ENCODE data around the gene SNX25.
"Not testable (repeated sequence)": the region's sequence is repeated elsewhere in the genome, so short reads cannot be mapped to it uniquely, and the experiment has no call there.

Gene SNX25

GRCh38 chr4:185204238-185204910, 5.0 kb upstream of the SNX25 start:
- DNase-seq (ENCODE audit: low read depth in 3 of 3), result no peak

DNA sequence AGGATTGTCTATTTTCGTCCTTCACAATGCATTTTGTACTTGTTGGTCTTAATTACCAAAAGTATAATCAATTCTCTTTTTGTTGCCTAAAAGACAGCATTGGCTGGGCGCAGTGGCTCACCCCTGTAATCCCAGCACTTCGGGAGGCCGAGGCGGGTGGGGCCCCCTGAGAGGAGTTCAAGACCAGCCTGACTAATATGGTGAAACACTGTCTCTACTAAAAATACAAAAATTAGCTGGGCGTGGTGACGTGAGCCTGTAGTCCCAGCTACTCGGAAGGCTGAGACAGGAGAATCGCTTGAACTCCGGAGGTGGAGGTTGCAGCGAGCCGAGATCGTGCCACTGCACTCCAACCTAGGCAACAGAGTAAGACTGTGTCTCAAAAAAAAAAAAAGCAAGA, 4.3 kb upstream of the SNX25 start:
- not testable (repeated sequence) for DNase-seq (ENCODE audit: low read depth in 3 of 3)

- DNase-seq (ENCODE audit: low read depth in 3 of 3), result no peak
Observed at GRCh38 chr4:185205697-185206342, 3.6 kb upstream of the SNX25 start.

GRCh38 chr4:185207466-185207865, 1.9 kb upstream of the SNX25 start:
- DNase-seq (ENCODE audit: low read depth in 3 of 3), result no peak

DNA sequence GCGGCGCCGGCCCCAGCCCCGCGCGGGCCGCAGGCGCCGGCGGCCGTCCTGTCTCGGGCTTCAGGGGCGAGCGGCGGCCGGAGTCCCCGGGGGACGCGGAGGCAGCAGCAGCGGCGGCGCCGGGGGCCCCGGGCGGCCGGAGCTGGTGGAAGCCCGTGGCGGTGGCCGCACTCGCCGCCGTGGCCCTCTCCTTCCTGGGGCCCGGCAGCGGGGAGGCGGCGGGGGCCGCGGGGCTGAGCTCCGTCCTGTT, 379 bp downstream of the SNX25 start:
- not testable (repeated sequence) for DNase-seq (ENCODE audit: low read depth in 3 of 3)

- DNase-seq (ENCODE audit: low read depth in 3 of 3), result peak; percentile 17 to 30 (median 19)
Observed at GRCh38 chr4:185210102-185210981, 944 bp downstream of the SNX25 start.

- DNase-seq (ENCODE audit: low read depth in 3 of 3), result no peak
Observed at GRCh38 chr4:185211035-185211434, 1.6 kb downstream of the SNX25 start.

DNA sequence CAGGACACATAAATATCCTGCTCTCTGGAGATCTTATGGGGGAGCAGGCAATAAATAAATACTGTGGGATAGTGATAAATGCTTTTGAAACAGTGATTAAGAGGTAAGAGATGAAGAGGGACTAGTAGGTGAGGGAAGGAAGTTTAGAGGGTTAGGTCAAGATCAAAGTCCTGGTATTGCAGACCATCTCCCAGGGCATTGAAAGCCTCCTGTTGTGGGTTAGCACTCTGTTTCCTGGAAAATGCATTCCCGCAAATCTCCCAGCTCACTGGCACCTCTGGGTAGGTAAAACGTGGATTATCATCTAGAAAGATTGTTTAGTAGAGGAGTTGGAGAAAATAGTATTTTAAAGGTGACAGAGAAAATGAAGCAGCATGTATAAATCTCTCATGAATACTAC, 2.2 kb downstream of the SNX25 start:
- DNase-seq (ENCODE audit: low read depth in 3 of 3), result no peak

DNA sequence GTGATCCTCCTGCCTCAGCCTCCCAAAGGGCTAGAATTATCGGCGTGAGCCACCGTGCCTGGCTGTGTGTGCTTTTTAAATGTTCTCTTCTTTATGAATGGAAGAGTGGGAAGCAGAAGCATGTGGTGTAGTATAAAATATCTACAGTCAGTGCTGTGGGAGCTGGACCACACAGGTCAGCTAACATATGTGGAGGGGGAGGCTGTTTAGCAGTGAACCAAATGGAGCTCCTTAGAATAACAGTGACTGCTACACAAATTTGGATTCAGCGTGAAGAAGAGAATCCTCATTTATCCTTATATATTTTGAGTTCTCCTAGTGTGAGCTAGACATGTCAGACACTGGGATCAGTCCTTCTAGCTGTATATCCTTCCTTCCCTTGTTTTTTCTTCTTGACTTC, 3.2 kb downstream of the SNX25 start:
- DNase-seq (ENCODE audit: low read depth in 3 of 3), result no peak

DNA sequence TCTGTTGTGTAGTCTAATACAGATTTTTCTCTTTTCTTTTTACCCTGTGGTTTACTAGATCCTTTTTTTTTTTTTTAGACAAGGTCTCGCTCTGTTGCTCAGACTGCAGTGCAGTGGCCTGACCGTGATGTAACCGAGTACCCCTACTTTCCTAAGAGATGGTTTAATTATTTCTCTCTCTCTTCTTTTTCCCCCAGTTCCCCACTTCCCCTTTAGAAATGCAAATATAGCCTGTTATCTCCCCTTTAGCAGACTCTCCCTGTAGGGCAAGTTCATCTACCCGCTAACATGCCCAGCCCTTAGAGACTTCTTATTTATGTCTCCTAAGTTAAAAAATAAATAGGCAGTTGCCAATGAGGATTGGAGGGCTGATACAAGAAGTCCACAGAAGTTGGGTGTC, 4.5 kb downstream of the SNX25 start:
- DNase-seq (ENCODE audit: low read depth in 3 of 3), result no peak

GRCh38 chr4:185215261-185215660, 5.9 kb downstream of the SNX25 start:
- no peak for DNase-seq (ENCODE audit: low read depth in 3 of 3)

GRCh38 chr4:185217408-185217975, 8.1 kb downstream of the SNX25 start:
- DNase-seq (ENCODE audit: low read depth in 3 of 3), result no peak

DNA sequence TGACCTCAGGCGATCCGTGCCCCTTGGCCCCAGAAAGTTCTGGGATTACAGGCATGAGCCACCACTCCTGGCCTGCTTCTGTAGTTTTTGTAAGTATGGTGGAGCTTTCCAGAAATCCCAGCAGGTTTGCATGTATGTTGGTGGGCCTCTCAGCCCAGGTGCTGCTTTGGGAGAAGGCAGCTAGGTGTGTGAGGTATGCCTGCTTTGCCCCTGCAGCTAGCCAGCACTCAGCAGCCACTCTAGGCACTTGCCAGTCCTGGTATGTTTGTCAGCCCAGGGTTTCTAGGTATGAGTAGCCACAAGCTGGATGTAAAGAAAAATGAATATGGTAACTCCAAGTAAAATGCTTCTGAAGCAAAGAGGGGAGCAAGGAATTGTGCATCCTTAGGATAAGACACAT, 8.9 kb downstream of the SNX25 start:
- DNase-seq (ENCODE audit: low read depth in 3 of 3), result no peak

DNA sequence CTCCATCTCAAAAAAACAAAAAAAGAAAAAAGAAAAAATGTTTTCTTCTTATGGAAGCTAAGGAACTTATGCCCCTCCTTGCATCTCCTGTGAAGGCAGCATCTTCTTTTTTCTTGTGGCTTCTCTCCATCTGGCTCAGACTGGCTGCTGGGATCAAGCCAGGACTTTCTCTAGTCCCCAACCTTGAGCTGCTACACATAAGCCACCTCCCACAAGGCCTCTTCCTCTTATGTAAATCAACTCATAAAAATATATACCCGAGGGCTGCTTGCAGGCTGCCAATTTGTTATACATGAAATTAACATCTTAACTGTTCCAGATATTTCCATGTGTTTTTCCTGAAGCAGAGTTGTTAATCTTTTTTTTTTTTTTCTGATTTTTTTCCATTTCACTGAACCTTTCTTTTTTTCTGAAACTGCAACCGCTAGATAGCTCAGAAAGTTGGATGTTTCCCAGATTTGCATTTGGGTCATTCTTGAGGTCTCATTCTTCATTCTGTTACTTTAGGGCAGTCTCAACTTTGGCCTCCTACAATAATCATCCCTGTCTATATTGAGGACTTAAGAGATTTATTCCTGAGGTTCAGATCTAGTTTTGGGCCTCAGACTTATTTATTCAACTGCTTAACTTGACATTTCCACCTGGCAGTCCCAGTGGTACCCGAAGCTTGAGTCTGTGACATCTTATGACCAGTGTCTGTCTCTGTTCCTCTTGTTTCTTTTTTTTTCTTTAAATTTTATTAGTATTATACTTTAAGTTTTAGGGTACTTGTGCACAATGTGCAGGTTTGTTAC, 10.3 kb downstream of the SNX25 start:
- DNase-seq (ENCODE audit: low read depth in 3 of 3), result no peak

DNA sequence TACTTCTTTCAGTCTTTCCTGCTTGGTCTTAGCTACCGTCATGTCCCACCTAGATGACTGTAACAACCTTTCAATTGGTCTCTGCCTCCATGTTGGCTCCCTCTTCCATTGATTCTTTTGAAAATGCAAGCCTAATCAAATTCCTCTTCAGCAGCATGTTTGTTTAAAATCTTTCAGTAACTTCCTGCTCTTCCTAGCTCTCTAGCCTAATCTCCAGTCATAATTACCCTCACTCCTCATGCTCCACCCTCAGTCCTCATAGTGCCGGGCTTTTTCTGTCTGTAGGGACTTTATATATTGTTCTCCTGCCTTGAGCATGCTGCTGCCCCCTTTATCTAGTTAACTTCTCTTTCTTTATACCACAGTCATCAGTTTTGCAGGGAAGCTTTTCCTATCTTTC, 12.1 kb downstream of the SNX25 start:
- no peak for DNase-seq (ENCODE audit: low read depth in 3 of 3)

DNA sequence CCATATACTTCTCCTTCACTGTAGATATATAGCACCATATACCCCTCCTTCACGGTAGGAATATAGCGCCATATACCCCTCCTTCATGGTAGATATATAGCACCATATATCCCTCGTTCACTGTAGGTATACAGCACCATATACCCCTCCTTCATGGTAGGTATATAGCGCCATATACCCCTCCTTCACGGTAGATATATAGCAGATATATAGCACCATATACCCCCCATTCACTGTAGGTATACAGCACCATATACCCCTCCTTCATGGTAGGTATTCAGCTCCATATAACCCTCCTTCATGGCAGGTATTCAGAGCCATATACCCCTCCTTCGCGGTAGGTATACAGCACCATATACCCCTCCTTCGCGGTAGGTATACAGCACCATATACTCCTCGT, 12.5 kb downstream of the SNX25 start:
- no peak for DNase-seq (ENCODE audit: low read depth in 3 of 3)

- no peak for DNase-seq (ENCODE audit: low read depth in 3 of 3)
Observed at GRCh38 chr4:185222598-185222997, 13.2 kb downstream of the SNX25 start.

GRCh38 chr4:185224597-185224996, 15.2 kb downstream of the SNX25 start:
- DNase-seq (ENCODE audit: low read depth in 3 of 3), result no peak

DNA sequence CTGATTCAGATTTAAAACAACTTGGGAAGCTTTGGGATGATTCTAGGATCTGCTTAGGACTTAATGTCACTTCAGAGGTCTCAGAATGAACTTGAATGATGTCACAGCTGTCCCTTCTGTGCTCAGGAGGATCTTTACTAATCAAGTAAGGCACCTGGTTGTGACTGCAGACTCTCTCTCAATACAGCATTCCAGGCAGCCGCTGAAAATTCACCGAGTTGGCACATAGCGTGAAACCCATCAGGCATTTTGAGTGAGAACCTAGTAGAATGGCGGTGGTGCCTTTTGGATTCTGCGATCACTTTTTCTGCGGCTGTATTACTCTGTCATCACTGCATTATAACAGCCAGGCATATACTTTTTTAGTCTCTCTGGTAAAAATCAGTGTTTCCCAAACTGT, 16.5 kb downstream of the SNX25 start:
- DNase-seq (ENCODE audit: low read depth in 3 of 3), result no peak

- no peak for DNase-seq (ENCODE audit: low read depth in 3 of 3)
Observed at GRCh38 chr4:185227131-185227551, 17.7 kb downstream of the SNX25 start.

DNA sequence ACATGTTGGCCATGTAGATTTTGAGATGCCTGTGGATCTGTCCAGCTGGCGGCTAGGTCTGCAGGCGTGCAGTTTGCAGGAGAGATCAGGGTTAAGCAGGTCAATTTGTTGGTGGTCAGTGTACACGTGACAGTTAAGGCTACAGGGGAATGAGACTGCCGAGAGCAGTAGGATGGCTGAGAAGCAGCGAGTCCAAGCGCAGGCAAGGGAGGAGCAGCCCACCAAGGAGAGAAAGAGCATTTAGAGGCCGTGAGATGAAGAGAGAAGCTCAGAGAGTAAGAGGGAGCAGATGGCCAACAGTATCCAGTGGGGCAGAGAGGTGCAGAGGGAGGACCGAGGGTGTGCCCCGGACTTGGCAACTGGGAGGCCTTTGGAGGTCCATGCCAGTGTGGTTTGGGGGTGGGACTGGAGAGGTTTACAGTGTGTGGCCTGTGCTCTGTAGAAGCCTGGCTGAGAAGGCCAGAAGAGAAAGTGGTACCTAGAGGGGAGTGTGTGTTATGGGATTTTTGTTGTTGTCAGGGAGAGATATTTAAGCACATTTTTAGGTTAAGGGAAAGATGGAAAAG, 18.4 kb downstream of the SNX25 start:
- DNase-seq (ENCODE audit: low read depth in 3 of 3), result no peak

Data from stimulated activated CD4-positive, alpha-beta T cell treated with anti-CD3 and anti-CD28 coated beads, TNF-alpha, amount 100 ng/mL, for 4 hours (primary cell).